GM13976 (cell line): ENCODE results near the gene TNFRSF1A.

Experiments
- DNase-seq: peaks from one replicate; pipeline ENCODE4 v3.0.0; 2012; ENCODE audit warnings: low spot score
- in situ Hi-C: fragments of 300-500 bp; cut with MboI; formaldehyde crosslinking; loops from one replicate; pipeline ENCODE4 v1.12.0; 2022; ENCODE audit warnings: low sequenced_read_pairs, mixed read lengths, inconsistent platforms; ENCODE audit not compliant: unreplicated experiment
- TF ChIP-seq, protein P1 (sequence below): IDR thresholded peaks from 2 replicates; pipeline ENCODE4 v1.5.1; 2012; ENCODE audit warnings: borderline replicate concordance, mild to moderate bottlenecking; ENCODE audit not compliant: insufficient read depth; ENCODE audit errors: extremely low read depth, missing control alignments, control extremely low read depth

Gene TNFRSF1A

DNA sequence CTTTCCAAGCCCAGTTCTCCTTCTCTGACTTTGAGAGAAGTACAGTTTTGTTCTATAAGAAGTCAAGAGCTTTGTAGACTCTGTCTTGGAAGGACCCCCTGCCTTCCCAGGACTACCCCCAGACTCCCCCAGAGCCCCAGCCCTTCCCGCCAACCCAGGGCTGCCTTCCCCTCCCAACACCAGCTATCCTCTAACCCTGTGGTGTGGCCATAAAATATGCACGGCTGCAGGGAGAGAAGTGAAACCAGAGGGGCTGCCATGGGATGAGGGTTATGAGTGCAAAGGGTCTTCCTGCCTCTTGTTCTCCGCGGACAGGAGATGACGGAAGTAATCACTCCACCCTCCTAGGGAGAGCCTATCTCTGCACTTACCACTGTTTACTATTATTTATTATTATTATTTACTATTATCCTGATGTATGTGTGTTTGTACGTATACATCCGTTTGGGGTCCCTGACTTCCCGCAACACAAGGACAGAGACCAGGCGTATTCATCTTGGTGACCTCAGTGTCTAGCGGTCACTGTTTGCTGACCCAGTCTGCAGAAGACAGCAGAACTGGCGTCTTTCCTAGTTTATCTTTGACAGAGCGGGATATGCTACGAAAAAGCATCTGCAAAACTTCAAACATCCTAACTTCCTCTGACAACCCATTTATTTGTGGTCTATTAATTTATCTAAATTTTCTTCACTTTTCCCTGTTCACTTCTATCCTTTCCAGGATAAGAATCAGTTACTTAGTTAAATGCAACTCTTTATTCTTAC, 37.0 kb upstream of the TNFRSF1A start:
- in situ Hi-C loops: no loop called here
- DNase-seq: no peak
- TF ChIP-seq, protein P1, sequence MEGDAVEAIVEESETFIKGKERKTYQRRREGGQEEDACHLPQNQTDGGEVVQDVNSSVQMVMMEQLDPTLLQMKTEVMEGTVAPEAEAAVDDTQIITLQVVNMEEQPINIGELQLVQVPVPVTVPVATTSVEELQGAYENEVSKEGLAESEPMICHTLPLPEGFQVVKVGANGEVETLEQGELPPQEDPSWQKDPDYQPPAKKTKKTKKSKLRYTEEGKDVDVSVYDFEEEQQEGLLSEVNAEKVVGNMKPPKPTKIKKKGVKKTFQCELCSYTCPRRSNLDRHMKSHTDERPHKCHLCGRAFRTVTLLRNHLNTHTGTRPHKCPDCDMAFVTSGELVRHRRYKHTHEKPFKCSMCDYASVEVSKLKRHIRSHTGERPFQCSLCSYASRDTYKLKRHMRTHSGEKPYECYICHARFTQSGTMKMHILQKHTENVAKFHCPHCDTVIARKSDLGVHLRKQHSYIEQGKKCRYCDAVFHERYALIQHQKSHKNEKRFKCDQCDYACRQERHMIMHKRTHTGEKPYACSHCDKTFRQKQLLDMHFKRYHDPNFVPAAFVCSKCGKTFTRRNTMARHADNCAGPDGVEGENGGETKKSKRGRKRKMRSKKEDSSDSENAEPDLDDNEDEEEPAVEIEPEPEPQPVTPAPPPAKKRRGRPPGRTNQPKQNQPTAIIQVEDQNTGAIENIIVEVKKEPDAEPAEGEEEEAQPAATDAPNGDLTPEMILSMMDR: no peak

DNA sequence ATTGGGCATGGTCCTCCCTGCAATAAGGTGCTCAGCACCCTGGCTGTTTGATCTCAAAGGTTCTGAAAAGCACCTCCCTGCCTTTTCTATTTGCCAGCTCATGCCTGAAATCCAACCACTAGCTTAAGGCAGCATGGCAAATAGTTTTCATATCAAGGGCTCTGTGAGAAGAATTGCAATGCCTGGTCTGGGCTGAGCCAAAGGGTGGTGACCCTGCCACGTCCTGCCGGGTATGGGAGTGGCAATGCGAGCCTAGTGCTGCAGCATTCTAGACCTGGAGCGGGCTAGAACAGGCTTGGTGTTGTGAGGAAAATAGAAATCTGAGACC, 35.8 kb upstream of the TNFRSF1A start:
- in situ Hi-C loops: no loop called here
- DNase-seq: no peak
- TF ChIP-seq, protein P1: no peak

DNA sequence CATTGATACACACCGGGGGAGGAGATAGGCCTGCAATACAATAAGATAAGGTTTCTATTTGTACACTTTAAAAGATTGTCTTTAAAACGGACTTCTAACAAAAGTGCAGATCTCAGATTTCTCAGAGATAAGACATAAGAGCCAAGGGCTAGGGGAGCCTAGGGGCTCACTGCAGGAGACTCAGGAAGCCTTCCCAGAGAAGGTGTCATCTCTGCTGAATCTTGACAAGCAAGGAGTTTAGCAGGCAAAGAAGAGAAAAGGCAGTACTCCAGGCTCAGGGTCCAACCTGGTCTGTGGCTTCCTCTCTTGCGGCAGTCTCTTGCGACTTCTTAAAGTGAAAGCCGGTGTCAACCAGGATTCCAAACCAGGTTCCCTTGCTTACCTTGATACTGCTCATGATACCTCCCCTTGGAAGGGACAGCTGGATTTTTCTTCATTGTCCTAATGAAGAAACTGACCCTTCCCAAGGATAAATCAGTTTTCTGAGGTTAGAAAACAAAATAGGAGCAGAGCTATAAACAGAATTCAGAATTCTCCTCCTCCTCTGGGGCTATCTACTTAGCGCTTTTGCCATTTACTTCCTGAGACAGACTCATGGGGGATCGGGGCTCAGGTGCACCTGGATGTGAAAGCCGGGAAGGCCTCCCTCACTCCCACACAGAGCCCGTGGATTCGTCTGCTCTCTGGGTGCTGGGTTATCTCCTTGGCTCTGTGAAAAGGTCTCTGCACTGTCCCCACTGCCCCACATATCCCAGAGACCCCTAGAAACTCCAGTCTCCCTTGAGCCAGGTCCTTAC, 35.2 kb upstream of the TNFRSF1A start:
- TF ChIP-seq, protein P1: no peak
- in situ Hi-C loops: no loop called here
- no peak for DNase-seq

DNA sequence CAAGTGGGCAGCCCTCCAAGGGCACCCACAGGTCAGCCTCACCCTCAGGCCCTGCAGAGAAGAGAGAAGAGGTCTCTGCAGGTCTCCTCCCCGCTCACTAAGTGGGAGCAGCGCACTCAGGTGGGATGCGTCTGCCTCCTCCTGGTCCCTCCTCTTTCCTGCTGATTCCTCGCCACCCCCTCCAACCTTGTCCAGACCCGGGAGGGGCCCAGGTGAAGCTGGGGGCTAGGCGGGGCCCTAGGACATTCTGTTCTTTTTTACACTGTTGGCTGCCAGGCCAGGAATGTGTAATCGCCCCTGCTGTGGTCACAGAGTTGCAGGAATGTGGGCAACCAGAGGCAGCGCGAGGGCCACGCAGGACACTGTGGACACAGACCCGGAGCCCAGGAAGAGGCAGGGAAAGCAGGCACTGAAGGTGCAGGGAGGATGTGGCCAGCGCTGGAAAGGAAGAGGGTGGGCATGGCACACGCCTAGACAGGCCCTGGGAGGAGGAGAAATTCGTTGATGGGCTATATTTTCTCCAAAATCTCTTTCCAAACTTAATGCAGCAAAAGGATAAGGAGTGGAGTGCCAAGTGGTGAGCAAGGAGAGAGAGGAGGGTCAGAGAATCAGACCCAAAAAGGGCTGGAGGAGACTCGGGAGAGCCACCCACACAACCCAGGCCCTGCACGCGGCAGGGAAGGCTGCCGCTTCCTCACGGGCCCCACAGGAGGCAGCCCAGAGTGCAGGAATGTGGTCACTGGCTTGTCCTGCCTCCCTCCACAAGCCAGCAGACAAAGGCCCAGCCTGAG, 34.4 kb upstream of the TNFRSF1A start:
- no peak for DNase-seq
- in situ Hi-C loops: no loop called here
- TF ChIP-seq, protein P1: no peak

DNA sequence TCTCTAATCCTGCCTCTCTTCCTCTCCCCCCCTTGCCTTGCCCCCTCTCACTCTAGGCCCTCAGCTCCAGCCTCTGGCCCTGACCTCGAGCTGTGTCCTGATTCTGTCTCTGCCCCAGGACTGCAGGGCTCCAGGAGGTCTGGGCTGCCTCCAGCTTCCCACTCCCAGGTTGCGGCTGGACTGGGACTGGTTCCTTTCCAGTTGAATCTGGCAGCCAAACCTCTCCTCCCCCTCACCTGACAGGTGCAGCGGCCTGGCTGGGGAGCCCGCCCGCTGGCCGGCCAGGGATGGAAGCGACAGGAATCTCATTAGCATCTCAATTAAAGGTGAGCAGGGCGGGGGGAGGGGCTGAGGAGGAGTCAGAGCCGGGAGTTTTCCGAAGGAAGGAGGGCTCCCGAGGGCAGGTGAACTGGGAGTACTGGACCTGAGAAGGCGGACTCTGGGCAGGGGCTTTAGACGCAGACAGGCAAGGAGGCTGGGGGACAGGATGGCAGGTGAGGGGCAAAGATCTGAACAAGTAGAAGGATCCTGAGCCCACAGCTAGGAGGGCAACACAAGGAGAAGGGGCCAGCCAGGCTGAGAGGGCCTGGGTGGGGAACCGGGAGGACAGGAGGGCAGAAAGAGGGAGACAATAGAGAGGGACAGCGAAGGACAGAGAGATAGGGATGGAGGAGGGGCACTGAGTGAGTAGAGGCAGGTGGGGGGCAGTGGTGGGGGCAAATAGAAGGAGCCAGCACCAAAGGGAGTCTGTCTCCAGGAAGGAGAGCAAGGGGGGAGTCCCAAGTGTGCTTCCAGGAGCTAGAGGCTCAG, 33.6 kb upstream of the TNFRSF1A start, which contains the start of gene SCNN1A:
Gene SCNN1A, minus strand, starts transcription at position 295 of the 810 bp plus-strand sequence. CDS start 780 bp downstream, outside the sequence.
- TF ChIP-seq, protein P1: no peak
- no peak for DNase-seq
- in situ Hi-C loops: no loop called here
